CD4-positive, alpha-beta memory T cell (primary cell): ENCODE results near the gene CD276. TPM values are rescaled to one million over a fixed set of nuclear protein-coding genes. Genes with fewer than 3 reads are reported as not detected.
A peak's percentile ranks its signal among the peaks of the same experiment; 100 is the strongest.
"Not testable (repeated sequence)": the region's sequence is repeated elsewhere in the genome, so short reads cannot be mapped to it uniquely, and the experiment has no call there.

ENCODE experiments used
- CTCF ChIA-PET: fragments of 350-600 bp; sonication (Branson Sonifier 250); formaldehyde crosslinking; loops from one replicate; lab custom pipeline; 2021; ENCODE audit warnings: inconsistent platforms; ENCODE audit not compliant: partially characterized antibody; lab: Charles Lee
- POLR2A ChIA-PET: fragments of 350-600 bp; sonication (Branson Sonifier 250); formaldehyde crosslinking; loops from one replicate; lab custom pipeline; 2021; ENCODE audit not compliant: partially characterized antibody; lab: Charles Lee
- DNase-seq, 5 donors: peaks; one replicate each; pipeline versions ENCODE4 v3.0.0 to v3.0.0-alpha.2; 2020 to 2022; ENCODE audit warnings: mixed read lengths in 1 of 5
- H3K27ac ChIP-seq: one replicate; pipeline ENCODE4 v1.7.0; 2013; ENCODE audit warnings: low read depth, low read length
- H3K27me3 ChIP-seq: 2 replicates; pipeline ENCODE4 v1.7.0; 2013; ENCODE audit warnings: mild to moderate bottlenecking, low read length, moderate library complexity; ENCODE audit not compliant: insufficient read depth
- H3K36me3 ChIP-seq: 2 replicates; pipeline ENCODE4 v1.7.0; 2013; ENCODE audit warnings: mild to moderate bottlenecking, low read length, moderate library complexity; ENCODE audit not compliant: insufficient read depth
- H3K4me1 ChIP-seq: 2 replicates; pipeline ENCODE4 v1.7.0; 2013; ENCODE audit warnings: mild to moderate bottlenecking, low read length, moderate library complexity; ENCODE audit not compliant: insufficient read depth
- H3K4me3 ChIP-seq, 2 donors: one replicate each; pipeline ENCODE4 v1.7.0; 2013; ENCODE audit warnings: low read length in 2 of 2, mild to moderate bottlenecking in 1 of 2
- H3K9me3 ChIP-seq, 2 donors: one replicate each; pipeline ENCODE4 v1.7.0; 2013; ENCODE audit warnings: low read length in 2 of 2, control low read depth in 1 of 2; ENCODE audit not compliant: control insufficient read depth in 1 of 2
- H3K27ac Mint-ChIP-seq, 7 donors: one replicate each; pipeline ENCODE4 v1.8.0; 2020 to 2021; ENCODE audit warnings: mixed read lengths in 7 of 7, mild to moderate bottlenecking in 6 of 7, inconsistent platforms in 3 of 7, moderate library complexity in 3 of 7
- H3K27me3 Mint-ChIP-seq, 2 donors: one replicate each; pipeline ENCODE4 v1.8.0; 2020 to 2021; ENCODE audit warnings: mixed read lengths in 2 of 2
- H3K36me3 Mint-ChIP-seq, 2 donors: one replicate each; pipeline ENCODE4 v1.8.0; 2020 to 2021; ENCODE audit warnings: mixed read lengths in 2 of 2, inconsistent platforms in 1 of 2, mild to moderate bottlenecking in 1 of 2
- H3K4me1 Mint-ChIP-seq, 4 donors: one replicate each; pipeline ENCODE4 v1.8.0; 2020 to 2021; ENCODE audit warnings: mixed read lengths in 4 of 4, mild to moderate bottlenecking in 1 of 4
- H3K4me3 Mint-ChIP-seq, 8 donors: one replicate each; pipeline ENCODE4 v1.8.0; 2020 to 2021; ENCODE audit warnings: mixed read lengths in 8 of 8, mild to moderate bottlenecking in 7 of 8, moderate library complexity in 6 of 8, inconsistent platforms in 3 of 8
- H3K9me3 Mint-ChIP-seq, 8 donors: one replicate each; pipeline ENCODE4 v1.8.0; 2020 to 2021; ENCODE audit warnings: mixed read lengths in 8 of 8, mild to moderate bottlenecking in 5 of 8, inconsistent platforms in 3 of 8, moderate library complexity in 1 of 8
- intact Hi-C: fragments of 100-400 bp; cut with micrococcal nuclease; formaldehyde crosslinking; loops from one replicate; pipeline ENCODE4 v1.15.1; 2023
- polyA plus RNA-seq, 2 donors: library from polyadenylated mRNA; unstranded; fragments of 300-500 nt; fragmentation: Illumina TruSeq; gene quantifications; one replicate each; pipeline ENCODE4 v1.2.3, GENCODE V29; 2021
- total RNA-seq, 2 experiments: library from RNA; stranded (reverse); gene quantifications; one replicate each; pipeline ENCODE4 v1.2.3, GENCODE V29; 2021

CD276 gene
- total and polyA plus RNA-seq, 4 experiments from 2014 or later = 2.6 to 2.9 TPM; not detected in 2

- H3K27me3 Mint-ChIP-seq = peaks cover 14 to 26% of the 10 kb centered on the region in 2 donors
- peak; percentile 70 to 74 (median 73) for DNase-seq
- intact Hi-C loops = loop anchor here (1.0 to 10.0 kb wide), 4 partner anchors 23 to 395 kb away; no protein-coding TSS in a partner anchor
- peak overlapping the region in 1 of 7 donors; percentile 69 for H3K27ac Mint-ChIP-seq
- peaks cover 17 to 29% (median 19%) of the 10 kb centered on the region in 4 donors for H3K4me1 Mint-ChIP-seq
- POLR2A ChIA-PET = interaction anchor here (2.0 kb wide), 1 partner anchor 23 kb away, joined by 9 read pairs; no protein-coding TSS in a partner anchor
- H3K27ac ChIP-seq = no peak overlapping the region
- CTCF ChIA-PET = interaction anchor here (0.8 to 12.5 kb wide), 17 partner anchors 9 to 462 kb away, joined by 3 to 367 read pairs (median 5); partner anchors contain the start of genes CD276 and NPTN
- no peaks in the 10 kb centered on the region for H3K9me3 ChIP-seq
- no peaks in the 10 kb centered on the region for H3K36me3 Mint-ChIP-seq
- no peaks in the 10 kb centered on the region for H3K36me3 ChIP-seq
- no peaks in the 10 kb centered on the region for H3K27me3 ChIP-seq
- H3K4me3 Mint-ChIP-seq = peak overlapping the region in 1 of 8 donors; percentile 1
- H3K4me1 ChIP-seq = peaks cover 20% of the 10 kb centered on the region
- no peak overlapping the region for H3K4me3 ChIP-seq
- H3K9me3 Mint-ChIP-seq = peaks cover 0 to 2% (median 0%) of the 10 kb centered on the region in 8 donors
Observed at GRCh38 chr15:73700041-73700842, 16.1 kb downstream of the CD276 start.

GRCh38 chr15:73702311-73703239 is 18.4 kb downstream of the CD276 start:
- H3K9me3 Mint-ChIP-seq, H3K4me3 ChIP-seq, H3K9me3 ChIP-seq, H3K4me3 Mint-ChIP-seq, H3K27me3 ChIP-seq, H3K36me3 ChIP-seq, DNase-seq, H3K4me1 ChIP-seq, POLR2A ChIA-PET, H3K27ac ChIP-seq, H3K27ac Mint-ChIP-seq, H3K36me3 Mint-ChIP-seq: not testable (repeated sequence)
- intact Hi-C loops = loop anchor here (10.0 kb wide), 1 partner anchor 398 kb away; no protein-coding TSS in a partner anchor
- H3K4me1 Mint-ChIP-seq = peaks cover 6 to 13% (median 8%) of the 10 kb centered on the region in 4 donors
- CTCF ChIA-PET = interaction anchor here (1.1 to 12.5 kb wide), 4 partner anchors 8 to 68 kb away, joined by 3 to 367 read pairs (median 16); partner anchors contain the start of genes CD276 and NPTN
- peaks cover 10 to 22% of the 10 kb centered on the region in 2 donors for H3K27me3 Mint-ChIP-seq

- H3K27ac ChIP-seq, H3K9me3 Mint-ChIP-seq, POLR2A ChIA-PET, H3K36me3 ChIP-seq, DNase-seq, H3K9me3 ChIP-seq, H3K4me3 ChIP-seq, H3K4me1 ChIP-seq, H3K27ac Mint-ChIP-seq, H3K27me3 ChIP-seq, H3K4me1 Mint-ChIP-seq, H3K36me3 Mint-ChIP-seq, H3K4me3 Mint-ChIP-seq: not testable (repeated sequence)
- peaks cover 6 to 20% of the 10 kb centered on the region in 2 donors for H3K27me3 Mint-ChIP-seq
- CTCF ChIA-PET = interaction anchor here (1.1 to 12.5 kb wide), 6 partner anchors 9 to 149 kb away, joined by 3 to 367 read pairs (median 6); partner anchors contain the start of genes CD276 and NPTN
- intact Hi-C loops = loop anchor here (10.0 kb wide), 1 partner anchor 399 kb away; no protein-coding TSS in a partner anchor
Observed at GRCh38 chr15:73703601-73704000, 19.4 kb downstream of the CD276 start.

GRCh38 chr15:73704142-73704868 is 20.1 kb downstream of the CD276 start:
- H3K4me3 ChIP-seq, POLR2A ChIA-PET, H3K27ac Mint-ChIP-seq: not testable (repeated sequence)

GRCh38 chr15:73704869-73705645 is 20.9 kb downstream of the CD276 start:
- no peak overlapping the region for H3K4me3 Mint-ChIP-seq
- Histone ChIP-seq H3K27me3 (no peaks in the 10 kb centered on the region), H3K4me1 (no peaks in the 10 kb centered on the region), H3K36me3 (no peaks in the 10 kb centered on the region), H3K27ac (no peak overlapping the region), H3K9me3 (no peaks in the 10 kb centered on the region), H3K4me3 (no peak overlapping the region)
- ChIA-PET CTCF (interaction anchor here (0.6 to 12.5 kb wide), 18 partner anchors 9 to 464 kb away, joined by 3 to 367 read pairs (median 4); partner anchors contain the start of genes CD276 and NPTN), POLR2A (no interaction called here)
- intact Hi-C loops = loop anchor here (10.0 kb wide), 1 partner anchor 400 kb away; no protein-coding TSS in a partner anchor
- peak; percentile 48 to 60 (median 51) for DNase-seq
- peaks cover 3 to 15% of the 10 kb centered on the region in 2 donors for H3K27me3 Mint-ChIP-seq
- peaks cover 0 to 2% (median 0%) of the 10 kb centered on the region in 8 donors for H3K9me3 Mint-ChIP-seq
- H3K4me1 Mint-ChIP-seq = peaks cover 0 to 4% (median 3%) of the 10 kb centered on the region in 4 donors
- no peaks in the 10 kb centered on the region for H3K36me3 Mint-ChIP-seq
- H3K27ac Mint-ChIP-seq = no peak overlapping the region

More at GRCh38 chr15:73704142-73704868, 20.1 kb downstream of the CD276 start:
- DNase-seq, H3K4me3 Mint-ChIP-seq, H3K36me3 ChIP-seq, H3K4me1 Mint-ChIP-seq, H3K9me3 ChIP-seq, H3K36me3 Mint-ChIP-seq, H3K4me1 ChIP-seq, H3K27ac ChIP-seq, H3K27me3 ChIP-seq, H3K9me3 Mint-ChIP-seq: not testable (repeated sequence)
- H3K27me3 Mint-ChIP-seq = peaks cover 6 to 18% of the 10 kb centered on the region in 2 donors
- intact Hi-C loops = loop anchor here (10.0 kb wide), 1 partner anchor 400 kb away; no protein-coding TSS in a partner anchor
- CTCF ChIA-PET = interaction anchor here (0.8 to 12.5 kb wide), 15 partner anchors 10 to 150 kb away, joined by 3 to 367 read pairs (median 5); partner anchors contain the start of genes CD276 and NPTN

GRCh38 chr15:73708691-73709090 is 24.5 kb downstream of the CD276 start:
- Histone ChIP-seq H3K27ac (no peak overlapping the region), H3K27me3 (no peaks in the 10 kb centered on the region), H3K9me3 (no peaks in the 10 kb centered on the region), H3K4me3 (no peak overlapping the region), H3K36me3 (no peaks in the 10 kb centered on the region), H3K4me1 (no peaks in the 10 kb centered on the region)
- intact Hi-C loops = loop anchor here (10.0 kb wide), 1 partner anchor 404 kb away; no protein-coding TSS in a partner anchor
- Mint-ChIP-seq H3K27ac (peak overlapping the region in 1 of 7 donors; percentile 1), H3K36me3 (no peaks in the 10 kb centered on the region), H3K4me1 (peaks cover 0 to 2% (median under 1%) of the 10 kb centered on the region in 4 donors), H3K4me3 (no peak overlapping the region), H3K27me3 (peaks cover 2 to 13% of the 10 kb centered on the region in 2 donors), H3K9me3 (no peaks in the 10 kb centered on the region)
- ChIA-PET CTCF (interaction anchor here (2.3 kb wide), 1 partner anchor 31 kb away, joined by 10 read pairs; no protein-coding TSS in a partner anchor), POLR2A (no interaction called here)
- no peak for DNase-seq
